H1 (cell line): ENCODE measurements around the gene MYH11. TPM values are rescaled to one million over a fixed set of nuclear protein-coding genes. Genes with fewer than 3 reads are reported as not detected.

Experiments used
- CTCF ChIA-PET: fragments of 300-600 bp; sonication (Branson Sonifier 250); formaldehyde crosslinking; loops from one replicate; lab custom pipeline; 2021; ENCODE audit not compliant: partially characterized antibody; lab: Charles Lee
- POLR2A ChIA-PET: fragments of 300-600 bp; sonication (Branson Sonifier 250); formaldehyde crosslinking; loops from one replicate; lab custom pipeline; 2021; ENCODE audit warnings: inconsistent platforms; ENCODE audit not compliant: partially characterized antibody; lab: Charles Lee
- DNase-seq, 2 experiments: peaks; one replicate each; pipeline versions ENCODE4 v3.0.0 to v3.0.0-alpha.2; 2010 to 2022; ENCODE audit warnings: low spot score in 2 of 2, low read depth in 1 of 2, mixed read lengths in 1 of 2
- FAIRE-seq: peaks from 2 replicates; lab custom pipeline; 2011; peaks lifted over from hg19 to GRCh38; lab: Jason Lieb, UNC
- H2AFZ ChIP-seq: 2 replicates; pipeline ENCODE4 v1.8.1; 2012; ENCODE audit warnings: low read length, inconsistent platforms
- H2AK5ac ChIP-seq: 2 replicates; pipeline ENCODE4 v1.6.1; 2013; ENCODE audit warnings: low read depth, low read length
- H2BK120ac ChIP-seq: replicated peaks from 2 replicates; pipeline ENCODE3; 2013; ENCODE audit warnings: low read depth, low read length, inconsistent platforms
- H2BK12ac ChIP-seq: 2 replicates; pipeline ENCODE4 v1.6.1; 2013; ENCODE audit warnings: low read depth, low read length
- H2BK15ac ChIP-seq: 2 replicates; pipeline ENCODE4 v1.6.1; 2013; ENCODE audit warnings: low read length
- H2BK20ac ChIP-seq: 2 replicates; pipeline ENCODE4 v1.6.1; 2013; ENCODE audit warnings: low read length
- H2BK5ac ChIP-seq: 2 replicates; pipeline ENCODE4 v1.6.1; 2013; ENCODE audit warnings: low read depth, low read length
- H3K14ac ChIP-seq: 2 replicates; pipeline ENCODE4 v1.6.1; 2013; ENCODE audit warnings: inconsistent platforms; ENCODE audit not compliant: insufficient read length
- H3K18ac ChIP-seq: 2 replicates; pipeline ENCODE4 v1.6.1; 2013; ENCODE audit warnings: low read length; ENCODE audit errors: extremely low read depth
- H3K23ac ChIP-seq: 2 replicates; pipeline ENCODE4 v1.6.1; 2013; ENCODE audit warnings: inconsistent platforms; ENCODE audit not compliant: insufficient read length
- H3K23me2 ChIP-seq: 2 replicates; pipeline ENCODE4 v1.6.1; 2013; ENCODE audit warnings: low read depth, low read length
- H3K27ac ChIP-seq: 2 replicates; pipeline ENCODE4 v1.6.1; 2011; ENCODE audit warnings: low read depth, low read length, inconsistent platforms
- H3K27me3 ChIP-seq, 4 experiments: replicated peaks in 1 of 4; 1 replicate in 1 of 4; 2 replicates in 3 of 4; pipeline versions ENCODE4 v1.6.1 to v1.8.1; 2011 to 2013; ENCODE audit warnings: low read length in 3 of 4, mild to moderate bottlenecking in 3 of 4, inconsistent platforms in 2 of 4, mixed read lengths in 2 of 4, moderate library complexity in 1 of 4; ENCODE audit not compliant: control insufficient read depth in 3 of 4, insufficient read depth in 3 of 4; ENCODE audit errors: extremely low read depth in 1 of 4
- H3K36me3 ChIP-seq, 4 experiments: 2 replicates each; pipeline versions ENCODE4 v1.6.1 to v1.8.1; 2011 to 2013; ENCODE audit warnings: mild to moderate bottlenecking in 4 of 4, low read length in 3 of 4, moderate library complexity in 2 of 4, control low read depth in 1 of 4, inconsistent platforms in 1 of 4; ENCODE audit not compliant: insufficient read depth in 4 of 4, control insufficient read depth in 2 of 4
- H3K4ac ChIP-seq: replicated peaks from 2 replicates; pipeline ENCODE3; 2013; ENCODE audit warnings: low read length, low read depth, mixed read lengths, inconsistent platforms; ENCODE audit not compliant: insufficient read length
- H3K4me1 ChIP-seq, 4 experiments: replicated peaks in 1 of 4; 1 replicate in 1 of 4; 2 replicates in 3 of 4; pipeline versions ENCODE4 v1.6.1 to v1.8.1; 2011 to 2013; ENCODE audit warnings: low read length in 3 of 4, inconsistent platforms in 2 of 4, mixed read lengths in 1 of 4; ENCODE audit not compliant: insufficient read depth in 4 of 4, control insufficient read depth in 3 of 4
- H3K4me2 ChIP-seq, 2 experiments: 2 replicates each; pipeline versions ENCODE4 v1.6.1 to v1.8.1; 2011 to 2013; ENCODE audit warnings: low read depth in 2 of 2, low read length in 2 of 2, control low read depth in 1 of 2, inconsistent platforms in 1 of 2, mild to moderate bottlenecking in 1 of 2; ENCODE audit not compliant: insufficient read depth in 1 of 2
- H3K4me3 ChIP-seq, 4 experiments: fragments of 200-600, 300-600 bp in 1 of 4; sonication (generic), shearing (Covaris generic), sonication (Bioruptor Twin) in 1 of 4; 2 replicates each; pipeline versions ENCODE4 v1.5.1 to v1.8.1; 2011 to 2016; ENCODE audit warnings: low read length in 4 of 4, low read depth in 3 of 4, control low read depth in 2 of 4, inconsistent platforms in 2 of 4, mild to moderate bottlenecking in 2 of 4, mixed read lengths in 1 of 4, moderate library complexity in 1 of 4; ENCODE audit not compliant: insufficient read depth in 2 of 4; ENCODE audit errors: extremely low read depth in 1 of 4
- H3K56ac ChIP-seq: replicated peaks from 2 replicates; pipeline ENCODE3; 2013; ENCODE audit warnings: low read depth, mild to moderate bottlenecking, mixed read lengths, low read length, inconsistent platforms; ENCODE audit not compliant: insufficient read length
- H3K79me1 ChIP-seq: 2 replicates; pipeline ENCODE4 v1.6.1; 2013; ENCODE audit warnings: low read depth, low read length, control low read depth
- H3K79me2 ChIP-seq, 2 experiments: 2 replicates each; pipeline versions ENCODE4 v1.6.1 to v1.8.1; 2012 to 2013; ENCODE audit warnings: low read length in 2 of 2, mild to moderate bottlenecking in 2 of 2, inconsistent platforms in 1 of 2; ENCODE audit not compliant: insufficient read depth in 2 of 2, control insufficient read depth in 1 of 2
- H3K9ac ChIP-seq, 4 experiments: replicated peaks in 1 of 4; 1 replicate in 1 of 4; 2 replicates in 3 of 4; pipeline versions ENCODE4 v1.6.1 to v1.8.1; 2011 to 2013; ENCODE audit warnings: low read depth in 3 of 4, low read length in 3 of 4, control low read depth in 2 of 4, mild to moderate bottlenecking in 2 of 4, moderate library complexity in 2 of 4, inconsistent platforms in 1 of 4; ENCODE audit errors: extremely low read depth in 1 of 4
- H3K9me3 ChIP-seq, 2 experiments: 2 replicates each; pipeline versions ENCODE4 v1.6.1 to v1.8.1; 2012 to 2013; ENCODE audit warnings: mild to moderate bottlenecking in 2 of 2, moderate library complexity in 2 of 2, control low read depth in 1 of 2, inconsistent platforms in 1 of 2, low read depth in 1 of 2, low read length in 1 of 2, mixed read lengths in 1 of 2; ENCODE audit not compliant: insufficient read depth in 2 of 2
- H4K20me1 ChIP-seq, 2 experiments: replicated peaks in 1 of 2; 2 replicates each; pipeline versions ENCODE3 to v1.8.1; 2011 to 2013; ENCODE audit warnings: inconsistent platforms in 2 of 2, low read length in 2 of 2, mild to moderate bottlenecking in 1 of 2; ENCODE audit not compliant: insufficient read depth in 2 of 2, control insufficient read depth in 1 of 2
- H4K5ac ChIP-seq: 2 replicates; pipeline ENCODE4 v1.6.1; 2013; ENCODE audit warnings: low read length, low read depth, mixed read lengths, inconsistent platforms; ENCODE audit not compliant: insufficient read length
- H4K8ac ChIP-seq: 2 replicates; pipeline ENCODE4 v1.8.0; 2013; ENCODE audit warnings: mild to moderate bottlenecking, moderate library complexity, low read length, inconsistent platforms; ENCODE audit not compliant: insufficient read depth; ENCODE audit errors: extremely low read depth
- H4K91ac ChIP-seq: replicated peaks from 2 replicates; pipeline ENCODE3; 2013; ENCODE audit warnings: low read length, mixed read lengths, inconsistent platforms; ENCODE audit not compliant: insufficient read length
- MAFK ChIP-seq: IDR thresholded peaks from 2 replicates; pipeline ENCODE4 v1.6.1; 2012; ENCODE audit warnings: low read depth, mild to moderate bottlenecking, improper control_type of control experiment, low read length
- NANOG ChIP-seq: IDR thresholded peaks from 2 replicates; pipeline ENCODE4 v1.6.1; 2011; ENCODE audit warnings: low read length, low read depth, mild to moderate bottlenecking, inconsistent platforms; ENCODE audit not compliant: insufficient read depth, poor library complexity, severe bottlenecking
- WGBS, 2 experiments: shearing (Covaris generic) in 1 of 2; methylation state at CpG; one replicate each; pipeline versions ENCODE4 v1.1.6 to v1.1.7; 2013 to 2015; ENCODE audit warnings: low lambda C conversion rate in 2 of 2, mixed read lengths in 2 of 2, inconsistent platforms in 1 of 2, low coverage in 1 of 2, missing lambda C conversion rate in 1 of 2; ENCODE audit not compliant: insufficient replicate concordance in 2 of 2, insufficient coverage in 1 of 2, insufficient read length in 1 of 2; ENCODE audit errors: extremely low coverage in 1 of 2, missing lambda C conversion rate in 1 of 2; 5-methylcytosine and 5-hydroxymethylcytosine counted together
- polyA plus RNA-seq, 7 experiments: library from polyadenylated mRNA; depleted of rRNA in 3 of 7; stranded (reverse) in 5 of 7; unstranded in 2 of 7; fragments of >200 nt in 5 of 7; fragments of 200-250 nt in 2 of 7; gene quantifications; 1 replicate in 5 of 7; 2 replicates in 1 of 7; 4 replicates in 1 of 7; pipeline versions ENCODE4 v1.2.1 to v1.2.3, GENCODE V29; 2011 to 2013; ENCODE audit warnings: missing spikeins in 2 of 7, mixed read lengths in 2 of 7
- total RNA-seq: library from RNA; stranded (reverse); fragmentation: NEBNext Ultra II Directional; extraction: Animal tissue kit (Norgen Biotek cat#: 25700); gene quantifications from 2 replicates; pipeline ENCODE4 v1.2.1, GENCODE V29; 2021
- TF ChIP-seq, protein P1 (sequence below), 3 experiments: IDR thresholded peaks; 1 replicate in 2 of 3; 2 replicates in 1 of 3; pipeline versions ENCODE4 v1.5.1 to v1.6.1; 2011; ENCODE audit warnings: low read length in 3 of 3, mild to moderate bottlenecking in 3 of 3, inconsistent platforms in 2 of 3, low read depth in 1 of 3, moderate library complexity in 1 of 3; ENCODE audit not compliant: insufficient read depth in 1 of 3; ENCODE audit errors: control extremely low read depth in 1 of 3
- TF ChIP-seq, protein P2 (sequence below): IDR thresholded peaks from 2 replicates; pipeline ENCODE4 v1.6.1; 2012; ENCODE audit warnings: inconsistent platforms

Gene MYH11
- total and polyA plus RNA-seq, 2 of the 8 experiments (the other 6 are each of a cell fraction or from before 2014, with no cell fraction given) = 0.11 to 0.78 TPM

DNA sequence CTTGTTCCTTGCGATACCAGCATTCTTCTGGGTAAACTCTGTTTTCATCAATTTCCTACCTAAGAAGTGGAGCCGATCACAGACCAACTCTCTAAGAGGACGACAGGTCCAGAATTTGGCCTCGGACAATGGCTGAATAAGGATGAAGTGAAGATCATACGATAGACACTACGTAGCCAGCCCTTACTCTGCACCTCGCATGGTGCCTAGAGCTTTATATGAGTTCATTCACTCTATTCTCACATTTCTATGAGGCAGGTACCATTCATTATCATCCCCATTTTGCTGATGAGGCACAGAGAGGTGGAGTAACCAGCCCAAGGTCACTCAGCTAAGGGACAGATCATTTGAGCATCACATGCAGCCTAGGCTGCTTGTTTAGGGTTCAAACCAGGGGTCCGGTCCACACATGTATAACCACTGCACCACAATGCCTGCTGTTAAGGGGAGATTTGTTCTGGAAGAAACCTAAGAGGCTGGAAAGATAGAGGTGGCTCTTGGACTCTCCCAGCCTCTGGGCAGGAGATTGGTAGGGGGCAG lies 78.6 kb downstream of the MYH11 start:
- Histone ChIP-seq H2BK120ac (no peak overlapping the region), H3K79me2 (no peaks in the 10 kb centered on the region), H2AK5ac (no peak overlapping the region), H2BK15ac (0 out of 2 replicates have a peak overlapping the region, but pooled peaks have one; percentile 20), H3K23me2 (no peaks in the 10 kb centered on the region), H4K8ac (no peak overlapping the region), H2AFZ (peak overlapping the region; percentile 79), H3K79me1 (no peaks in the 10 kb centered on the region), H3K4me1 (no peaks in the 10 kb centered on the region), H3K18ac (no peak overlapping the region), H3K27ac (no peak overlapping the region), H4K91ac (no peak overlapping the region), H4K5ac (no peak overlapping the region), H3K9me3 (no peaks in the 10 kb centered on the region), H3K9ac (no peak overlapping the region), H3K4me2 (no peak overlapping the region), H3K23ac (no peak overlapping the region), H4K20me1 (no peaks in the 10 kb centered on the region), H3K27me3 (peaks cover 0 to 6% (median 0%) of the 10 kb centered on the region in 4 experiments; a peak in 2 of 7 replicates), H2BK20ac (no peak overlapping the region), H3K36me3 (no peaks in the 10 kb centered on the region), H3K4me3 (no peak overlapping the region), H3K56ac (no peak overlapping the region), H2BK12ac (no peak overlapping the region; the same call in 1 of the 2 replicates), H3K4ac (no peak overlapping the region), H2BK5ac (no peak overlapping the region), H3K14ac (no peak overlapping the region)
- TF ChIP-seq NANOG (no peak), MAFK (no peak)
- TF ChIP-seq, protein P1, sequence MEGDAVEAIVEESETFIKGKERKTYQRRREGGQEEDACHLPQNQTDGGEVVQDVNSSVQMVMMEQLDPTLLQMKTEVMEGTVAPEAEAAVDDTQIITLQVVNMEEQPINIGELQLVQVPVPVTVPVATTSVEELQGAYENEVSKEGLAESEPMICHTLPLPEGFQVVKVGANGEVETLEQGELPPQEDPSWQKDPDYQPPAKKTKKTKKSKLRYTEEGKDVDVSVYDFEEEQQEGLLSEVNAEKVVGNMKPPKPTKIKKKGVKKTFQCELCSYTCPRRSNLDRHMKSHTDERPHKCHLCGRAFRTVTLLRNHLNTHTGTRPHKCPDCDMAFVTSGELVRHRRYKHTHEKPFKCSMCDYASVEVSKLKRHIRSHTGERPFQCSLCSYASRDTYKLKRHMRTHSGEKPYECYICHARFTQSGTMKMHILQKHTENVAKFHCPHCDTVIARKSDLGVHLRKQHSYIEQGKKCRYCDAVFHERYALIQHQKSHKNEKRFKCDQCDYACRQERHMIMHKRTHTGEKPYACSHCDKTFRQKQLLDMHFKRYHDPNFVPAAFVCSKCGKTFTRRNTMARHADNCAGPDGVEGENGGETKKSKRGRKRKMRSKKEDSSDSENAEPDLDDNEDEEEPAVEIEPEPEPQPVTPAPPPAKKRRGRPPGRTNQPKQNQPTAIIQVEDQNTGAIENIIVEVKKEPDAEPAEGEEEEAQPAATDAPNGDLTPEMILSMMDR (IDR thresholded peaks at IDR 0.05; ENCODE audit: control extremely low read depth in 1 of 3, insufficient read depth in 1 of 3, low read depth in 1 of 3, low read length in 3 of 3) = no peak
- TF ChIP-seq, protein P2, sequence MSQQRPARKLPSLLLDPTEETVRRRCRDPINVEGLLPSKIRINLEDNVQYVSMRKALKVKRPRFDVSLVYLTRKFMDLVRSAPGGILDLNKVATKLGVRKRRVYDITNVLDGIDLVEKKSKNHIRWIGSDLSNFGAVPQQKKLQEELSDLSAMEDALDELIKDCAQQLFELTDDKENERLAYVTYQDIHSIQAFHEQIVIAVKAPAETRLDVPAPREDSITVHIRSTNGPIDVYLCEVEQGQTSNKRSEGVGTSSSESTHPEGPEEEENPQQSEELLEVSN = no peak
- ChIA-PET POLR2A (interaction anchor here (0.8 to 1.0 kb wide), 2 partner anchors 12 to 76 kb away, joined by 3 read pairs; no protein-coding TSS in a partner anchor), CTCF (interaction anchor here (0.7 to 3.2 kb wide), 27 partner anchors 8 to 404 kb away, joined by 3 to 44 read pairs (median 5); no protein-coding TSS in a partner anchor)
- FAIRE-seq = no peak
- no peak for DNase-seq
- 89% methylated on average over 8 of the region's 8 CpGs; no CpG with 5 or more reads in 1 of the 2 experiments for WGBS, 2 experiments
